Fibroblast of lung (primary cell): ENCODE measurements around the gene RAB9A.

Experiments
- EZH2 ChIP-seq: IDR thresholded peaks from 2 replicates; pipeline ENCODE4 v1.5.1; 2012; ENCODE audit warnings: low read length, control low read depth, mild to moderate bottlenecking; ENCODE audit errors: missing control alignments
- TF ChIP-seq, protein P1 (sequence below), 2 donors: IDR thresholded peaks in 1 of 2; conservative IDR thresholded peaks in 1 of 2; 1 replicate in 1 of 2; 2 replicates in 1 of 2; pipeline ENCODE4 v1.5.1; 2011 to 2012; ENCODE audit warnings: low read length in 2 of 2, control low read depth in 1 of 2, inconsistent platforms in 1 of 2, low read depth in 1 of 2, mild to moderate bottlenecking in 1 of 2

DNA sequence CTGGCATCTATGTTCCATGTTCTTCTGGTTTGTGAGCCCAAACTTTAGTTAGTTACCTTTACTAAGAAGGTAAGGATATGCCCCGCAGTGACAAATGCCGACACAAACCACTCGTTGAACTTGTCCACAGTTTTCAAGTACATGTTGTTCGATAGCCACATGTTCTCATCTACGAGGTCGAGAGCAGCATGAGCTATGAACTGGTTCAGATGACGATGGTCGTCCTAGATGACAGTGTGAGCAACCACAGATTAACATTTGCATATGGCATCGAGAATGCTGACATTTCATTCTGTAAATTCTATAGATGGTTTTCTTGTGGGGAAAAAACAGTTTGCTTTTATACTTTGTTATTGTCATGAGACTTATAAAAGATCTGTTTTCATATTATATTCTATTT lies 27.5 kb downstream of the RAB9A start:
- TF ChIP-seq, protein P1, sequence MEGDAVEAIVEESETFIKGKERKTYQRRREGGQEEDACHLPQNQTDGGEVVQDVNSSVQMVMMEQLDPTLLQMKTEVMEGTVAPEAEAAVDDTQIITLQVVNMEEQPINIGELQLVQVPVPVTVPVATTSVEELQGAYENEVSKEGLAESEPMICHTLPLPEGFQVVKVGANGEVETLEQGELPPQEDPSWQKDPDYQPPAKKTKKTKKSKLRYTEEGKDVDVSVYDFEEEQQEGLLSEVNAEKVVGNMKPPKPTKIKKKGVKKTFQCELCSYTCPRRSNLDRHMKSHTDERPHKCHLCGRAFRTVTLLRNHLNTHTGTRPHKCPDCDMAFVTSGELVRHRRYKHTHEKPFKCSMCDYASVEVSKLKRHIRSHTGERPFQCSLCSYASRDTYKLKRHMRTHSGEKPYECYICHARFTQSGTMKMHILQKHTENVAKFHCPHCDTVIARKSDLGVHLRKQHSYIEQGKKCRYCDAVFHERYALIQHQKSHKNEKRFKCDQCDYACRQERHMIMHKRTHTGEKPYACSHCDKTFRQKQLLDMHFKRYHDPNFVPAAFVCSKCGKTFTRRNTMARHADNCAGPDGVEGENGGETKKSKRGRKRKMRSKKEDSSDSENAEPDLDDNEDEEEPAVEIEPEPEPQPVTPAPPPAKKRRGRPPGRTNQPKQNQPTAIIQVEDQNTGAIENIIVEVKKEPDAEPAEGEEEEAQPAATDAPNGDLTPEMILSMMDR (conservative IDR thresholded peaks at IDR 0.05 in 1 of 2, IDR thresholded peaks at IDR 0.05 in 1 of 2; ENCODE audit: low read depth in 1 of 2, low read length in 2 of 2), result no peak
- TF ChIP-seq EZH2, result no peak
